ENCODE measurements around the gene RASAL1.
"Not testable (repeated sequence)": the region's sequence is repeated elsewhere in the genome, so short reads cannot be mapped to it uniquely, and the experiment has no call there.

The RASAL1 gene

DNA sequence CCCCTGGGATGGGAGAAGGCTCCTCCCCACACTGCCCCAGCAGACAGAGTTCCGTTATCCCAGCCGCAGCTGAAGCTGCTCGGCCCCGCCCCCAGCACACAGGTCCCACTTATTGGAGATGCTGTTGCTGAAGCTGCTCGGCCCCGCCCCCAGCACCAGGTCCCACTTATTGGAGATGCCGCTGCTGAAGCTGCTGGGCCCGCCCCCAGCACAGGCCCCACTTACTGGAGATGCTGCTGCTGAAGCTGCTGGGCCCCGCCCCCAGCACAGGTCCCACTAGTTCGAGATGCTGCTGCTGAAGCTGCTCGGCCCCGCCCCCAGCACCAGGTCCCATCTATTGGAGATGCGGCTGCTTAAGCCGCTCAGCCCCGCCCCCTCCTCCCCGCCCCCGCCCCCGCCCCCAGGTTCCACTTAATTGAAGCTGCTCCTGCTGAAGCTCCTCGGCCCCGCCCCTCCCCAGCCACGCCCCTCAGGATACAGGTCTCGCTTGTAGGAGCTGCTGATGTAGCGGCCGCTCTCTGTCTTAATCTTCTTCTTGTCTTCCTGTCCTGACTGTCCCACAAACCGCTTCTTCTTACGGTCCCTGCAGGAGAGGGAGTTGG is 26.0 kb upstream of the RASAL1 start:
- DNase-seq: no peak

DNA sequence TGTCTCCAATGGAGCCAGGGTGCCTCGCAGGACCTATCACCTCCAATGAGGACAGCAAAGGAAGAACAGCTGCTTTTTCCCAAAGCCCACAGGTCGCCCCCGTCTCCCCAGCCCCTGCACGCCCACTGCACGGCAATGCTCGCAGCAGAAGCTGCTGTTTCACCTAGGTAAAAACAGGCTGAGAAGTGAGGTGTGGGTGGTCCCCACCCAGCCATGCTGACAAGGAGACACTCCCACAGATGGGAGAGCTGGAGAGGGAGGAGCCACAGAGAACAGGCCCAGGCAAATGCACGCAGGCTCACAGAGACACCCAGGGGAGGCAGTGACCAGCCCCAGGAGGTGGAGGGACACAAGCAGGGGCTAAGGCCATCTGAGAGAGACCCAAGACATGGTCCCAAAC is 24.4 kb upstream of the RASAL1 start:
- DNase-seq: no peak

- DNase-seq: no peak
These were observed 23.1 kb upstream of the RASAL1 start for GRCh38 chr12:113158439-113159203.

DNA sequence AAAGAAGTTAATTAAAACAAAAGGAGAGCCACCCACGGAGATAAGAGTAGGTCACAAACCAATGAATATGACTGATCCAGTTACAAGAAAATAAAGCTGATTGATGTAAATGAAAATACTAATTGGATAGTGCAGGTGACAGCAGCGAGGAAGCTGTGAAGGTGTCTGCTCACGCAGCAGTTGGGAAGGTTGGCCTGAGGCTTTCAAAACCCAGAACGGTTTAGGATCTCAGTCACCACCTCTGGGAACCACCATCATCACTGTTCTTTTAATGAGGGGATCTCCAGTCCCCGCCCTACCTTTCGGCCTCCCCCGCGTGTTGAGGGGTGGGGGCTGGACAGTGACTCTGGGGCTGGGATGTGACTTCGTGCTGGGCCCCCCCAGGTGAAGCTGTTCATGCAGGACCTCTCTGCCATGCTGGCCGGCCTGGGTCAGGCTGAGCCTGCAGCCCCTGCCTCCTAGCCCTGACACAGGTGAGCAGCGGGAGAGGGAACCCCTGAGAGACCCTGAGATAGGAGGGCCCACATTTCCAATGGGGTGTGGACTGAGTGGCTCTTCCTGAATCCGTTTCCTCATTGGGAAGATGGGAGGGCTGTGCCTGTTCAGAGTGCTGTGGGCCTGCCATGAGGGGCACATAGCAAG is 21.8 kb upstream of the RASAL1 start:
- DNase-seq: no peak

DNA sequence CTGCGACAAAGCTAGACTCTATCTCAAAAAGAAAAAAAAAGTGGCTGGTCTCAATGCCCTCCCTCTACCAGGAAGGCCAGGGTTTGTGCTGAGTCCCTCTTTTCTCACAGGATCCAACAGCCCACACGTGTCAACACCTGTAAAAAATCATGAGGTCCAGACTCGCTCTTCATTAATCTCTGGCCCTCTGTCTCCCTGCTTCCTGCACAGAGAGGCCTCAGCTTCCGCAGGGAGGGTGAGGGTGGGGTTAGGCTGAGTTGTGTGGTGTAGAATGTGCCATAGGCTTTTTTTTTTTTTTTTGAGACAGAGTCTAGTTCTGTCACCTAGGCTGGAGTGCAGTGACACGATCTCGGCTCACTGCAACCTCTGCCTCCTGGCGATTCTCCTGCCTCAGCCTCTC is 20.1 kb upstream of the RASAL1 start:
- no peak for DNase-seq

DNA sequence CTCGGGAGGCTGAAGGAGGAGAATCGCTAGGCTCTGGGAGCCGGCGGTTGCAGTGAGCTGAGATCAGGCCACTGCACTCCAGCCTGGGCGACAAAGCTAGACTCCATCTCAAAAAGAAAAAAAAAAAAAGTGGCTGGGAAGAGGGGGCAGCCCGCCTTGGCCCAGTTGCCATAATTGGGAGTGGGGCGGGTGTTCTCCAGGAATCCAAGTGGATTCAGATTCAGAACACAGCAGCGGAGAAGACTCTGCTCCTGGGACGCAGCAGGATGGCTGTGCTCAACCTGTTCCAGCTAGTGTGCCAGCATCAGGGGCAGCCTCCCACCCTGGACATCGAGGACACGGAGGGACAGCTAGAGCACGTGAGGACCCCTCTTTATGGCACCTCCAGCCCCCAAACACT is 19.5 kb upstream of the RASAL1 start:
- no peak for DNase-seq

DNA sequence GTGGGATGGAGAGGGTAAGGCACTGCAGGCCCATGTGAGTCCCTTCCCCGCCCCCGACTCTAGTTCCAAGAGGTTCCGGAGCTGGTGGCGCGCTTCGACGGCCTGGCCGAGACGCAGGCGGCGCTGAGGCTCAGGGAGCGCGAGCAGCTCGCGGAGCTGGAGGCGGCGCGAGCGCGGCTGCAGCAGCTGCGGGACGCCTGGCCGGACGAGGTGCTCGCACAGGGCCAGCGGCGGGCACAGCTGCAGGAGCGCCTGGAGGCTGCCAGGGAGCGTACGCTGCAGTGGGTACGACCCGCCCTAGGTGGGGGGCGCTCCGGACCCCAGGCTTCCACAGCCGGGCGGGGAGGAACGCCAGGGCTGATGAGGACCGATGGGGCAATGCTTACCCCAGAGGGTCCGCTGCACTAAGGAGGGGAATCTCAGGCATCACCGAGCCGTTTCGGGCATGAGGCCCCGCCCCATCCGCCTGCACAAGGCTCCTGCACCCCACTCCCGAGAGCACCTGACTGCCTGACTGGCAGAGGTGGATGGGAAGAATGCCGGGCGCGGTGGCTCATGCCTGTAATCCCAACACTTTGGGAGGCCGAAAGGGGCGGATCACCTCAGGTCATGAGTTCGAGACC is 18.9 kb upstream of the RASAL1 start:
- no peak for DNase-seq

GRCh38 chr12:113152835-113153814 is 17.6 kb upstream of the RASAL1 start:
- DNase-seq: peak; percentile 54

GRCh38 chr12:113152196-113152834 is 16.8 kb upstream of the RASAL1 start:
- no peak for DNase-seq

GRCh38 chr12:113151655-113152054 is 16.1 kb upstream of the RASAL1 start:
- no peak for DNase-seq

GRCh38 chr12:113149361-113150150 is 14.0 kb upstream of the RASAL1 start, which contains the start of gene CFAP73:
CFAP73 (plus strand) TSS chr12:113149724; CDS start chr12:113149858, 134 bp downstream.
- DNase-seq: no peak

DNA sequence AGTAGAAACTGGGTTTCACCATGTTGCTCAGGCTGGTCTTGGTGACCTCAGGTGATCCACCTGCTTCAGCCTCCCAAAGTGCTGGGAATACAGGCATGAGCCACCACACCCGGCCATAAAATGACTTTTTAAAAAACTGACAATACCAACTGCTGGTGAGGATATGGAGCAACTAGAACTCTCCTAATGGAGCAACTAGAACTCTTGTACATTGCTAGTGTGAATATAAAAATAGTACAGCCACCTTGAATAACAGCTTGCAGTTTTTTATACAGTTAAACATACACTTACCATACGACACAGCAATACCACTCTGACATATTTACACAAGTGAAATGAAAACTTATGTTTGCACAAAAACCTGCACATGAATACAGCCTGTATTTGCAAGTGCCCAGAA is 11.4 kb upstream of the RASAL1 start:
- DNase-seq: no peak

- no peak for DNase-seq
These were observed 10.4 kb upstream of the RASAL1 start for GRCh38 chr12:113145720-113146551.

- DNase-seq: no peak
These were observed 9.2 kb upstream of the RASAL1 start for GRCh38 chr12:113144806-113145205.

- no peak for DNase-seq
These were observed 8.4 kb upstream of the RASAL1 start for GRCh38 chr12:113143959-113144358.

GRCh38 chr12:113142886-113143332 is 7.3 kb upstream of the RASAL1 start:
- DNase-seq: no peak

DNA sequence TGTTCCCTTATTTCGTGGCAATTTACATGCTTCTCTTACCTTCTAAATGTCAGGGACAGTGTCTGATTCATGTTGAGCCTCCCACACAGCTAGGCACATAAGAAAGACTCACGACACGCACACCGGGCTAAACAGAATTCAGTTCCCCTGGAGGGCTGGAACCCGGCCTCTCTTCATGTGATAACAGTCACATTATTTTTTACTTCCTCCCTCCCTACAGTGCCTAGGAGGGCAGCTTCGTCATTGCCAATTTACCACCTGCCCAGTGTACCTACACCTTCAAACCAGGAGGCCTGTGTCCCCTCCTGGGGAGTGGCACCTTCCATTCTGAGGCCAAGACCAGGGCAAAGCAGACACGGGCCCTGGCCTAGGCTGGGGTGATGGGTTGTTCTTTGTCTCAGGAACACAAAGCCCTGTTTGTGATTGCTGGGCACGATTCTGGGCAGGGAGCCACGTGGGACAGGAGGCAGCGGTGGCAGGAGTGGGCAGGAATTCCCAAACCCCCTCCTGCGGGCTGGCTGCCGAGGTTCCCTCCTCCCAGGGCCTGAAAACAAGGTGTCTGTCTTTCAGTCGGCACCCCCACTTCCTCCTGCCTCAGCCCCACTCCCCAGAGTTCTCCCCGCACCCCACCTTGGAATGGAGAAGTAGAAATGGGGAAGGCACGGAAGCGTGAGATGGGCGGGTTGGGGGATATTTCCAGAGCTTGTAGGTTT is 6.8 kb upstream of the RASAL1 start:
- DNase-seq: peak; percentile 6

DNA sequence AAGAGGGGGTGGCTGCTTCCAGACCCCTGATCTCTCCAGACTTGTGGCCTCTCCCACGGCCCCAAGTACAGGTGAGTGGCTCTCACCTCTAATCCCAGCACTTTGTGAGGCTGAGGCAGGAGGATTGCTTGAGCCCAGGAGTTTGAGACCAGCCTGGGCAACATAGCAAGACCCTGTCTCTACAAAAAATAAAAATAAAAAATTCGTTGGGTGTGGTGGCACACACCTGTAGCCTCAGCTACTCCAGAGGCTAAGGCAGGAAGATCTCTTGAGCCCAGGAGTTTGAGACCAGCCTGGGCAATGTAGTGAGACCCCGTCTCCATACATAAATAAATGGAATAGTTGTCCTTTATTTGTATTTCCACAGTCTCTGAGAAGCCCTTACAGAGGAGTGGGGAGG is 6.2 kb upstream of the RASAL1 start:
- not testable (repeated sequence) for DNase-seq

GRCh38 chr12:113140706-113141105 is 5.1 kb upstream of the RASAL1 start:
- no peak for DNase-seq
